AG04450 (cell line): ENCODE measurements around the gene ZNF652. TPM values are rescaled to one million over a fixed set of nuclear protein-coding genes. Genes with fewer than 3 reads are reported as not detected.

Experiments used
- CTCF ChIA-PET: fragments of 300-600, 350-600 bp; formaldehyde crosslinking; extraction: SDS; loops from one replicate; lab custom pipeline; 2022; ENCODE audit warnings: antibody characterized with exemption, inconsistent platforms; lab: Charles Lee
- POLR2A ChIA-PET: fragments of 350-600 bp; formaldehyde crosslinking; extraction: SDS; loops from one replicate; lab custom pipeline; 2021; ENCODE audit warnings: antibody characterized with exemption, inconsistent platforms; lab: Yijun Ruan, JAX
- DNase-seq: peaks from one replicate; pipeline ENCODE4 v3.0.0-alpha.2; 2011; ENCODE audit warnings: low read depth, low spot score
- H3K27ac ChIP-seq: one replicate; pipeline ENCODE4 v1.5.1; 2012; ENCODE audit warnings: low read depth, low read length, control low read depth
- H3K27me3 ChIP-seq: one replicate; pipeline ENCODE4 v1.6.0; 2012; ENCODE audit warnings: low read length; ENCODE audit not compliant: control insufficient read depth, insufficient read depth
- H3K4me3 ChIP-seq: 2 replicates; pipeline ENCODE4 v1.5.1; 2011; ENCODE audit warnings: mild to moderate bottlenecking, low read depth, low read length, control low read depth
- H3K9me3 ChIP-seq: 2 replicates; pipeline ENCODE4 v1.5.1; 2012; ENCODE audit warnings: low read length; ENCODE audit not compliant: control insufficient read depth, insufficient read depth
- polyA plus RNA-seq: library from polyadenylated mRNA; depleted of rRNA; stranded (reverse); fragments of >200 nt; gene quantifications from 2 replicates; pipeline ENCODE4 v1.2.3, GENCODE V29; 2011
- TF ChIP-seq, protein P1 (sequence below): IDR thresholded peaks from 2 replicates; pipeline ENCODE4 v1.5.1; 2011; ENCODE audit warnings: low read depth, low read length, control low read depth, inconsistent platforms

ZNF652 gene
- polyA plus RNA-seq, 1 experiment: 9.0 TPM

- POLR2A ChIA-PET: no interaction called here
- Histone ChIP-seq H3K9me3 (no peaks in the 10 kb centered on the region), H3K27me3 (no peaks in the 10 kb centered on the region), H3K27ac (no peak overlapping the region), H3K4me3 (no peak overlapping the region)
- TF ChIP-seq, protein P1, sequence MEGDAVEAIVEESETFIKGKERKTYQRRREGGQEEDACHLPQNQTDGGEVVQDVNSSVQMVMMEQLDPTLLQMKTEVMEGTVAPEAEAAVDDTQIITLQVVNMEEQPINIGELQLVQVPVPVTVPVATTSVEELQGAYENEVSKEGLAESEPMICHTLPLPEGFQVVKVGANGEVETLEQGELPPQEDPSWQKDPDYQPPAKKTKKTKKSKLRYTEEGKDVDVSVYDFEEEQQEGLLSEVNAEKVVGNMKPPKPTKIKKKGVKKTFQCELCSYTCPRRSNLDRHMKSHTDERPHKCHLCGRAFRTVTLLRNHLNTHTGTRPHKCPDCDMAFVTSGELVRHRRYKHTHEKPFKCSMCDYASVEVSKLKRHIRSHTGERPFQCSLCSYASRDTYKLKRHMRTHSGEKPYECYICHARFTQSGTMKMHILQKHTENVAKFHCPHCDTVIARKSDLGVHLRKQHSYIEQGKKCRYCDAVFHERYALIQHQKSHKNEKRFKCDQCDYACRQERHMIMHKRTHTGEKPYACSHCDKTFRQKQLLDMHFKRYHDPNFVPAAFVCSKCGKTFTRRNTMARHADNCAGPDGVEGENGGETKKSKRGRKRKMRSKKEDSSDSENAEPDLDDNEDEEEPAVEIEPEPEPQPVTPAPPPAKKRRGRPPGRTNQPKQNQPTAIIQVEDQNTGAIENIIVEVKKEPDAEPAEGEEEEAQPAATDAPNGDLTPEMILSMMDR: no peak
- DNase-seq: no peak
- CTCF ChIA-PET: interaction anchor here (0.8 to 1.4 kb wide), 2 partner anchors 14 to 228 kb away, joined by 3 to 4 read pairs; no protein-coding TSS in a partner anchor
Observed at GRCh38 chr17:49327835-49328784, 33.9 kb downstream of the ZNF652 start.

DNA sequence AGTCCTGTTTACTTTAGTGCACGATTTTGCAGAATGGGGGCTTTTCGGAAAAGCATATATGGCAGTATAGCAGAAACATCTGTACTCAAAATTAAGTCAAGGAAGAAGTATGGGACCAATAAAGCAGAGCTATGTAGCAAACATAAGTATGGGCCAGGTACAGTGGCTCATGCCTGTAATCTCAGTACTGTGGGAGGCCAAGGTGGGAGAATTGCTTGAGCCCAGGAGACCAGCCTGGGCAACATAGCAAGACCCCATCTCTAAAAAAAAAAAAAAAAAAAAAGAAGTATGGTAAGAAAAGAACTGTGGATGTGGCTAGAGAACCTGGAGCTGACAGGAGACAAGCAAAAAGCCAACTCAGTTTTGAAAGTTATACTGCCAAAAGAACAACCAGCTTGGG is 36.1 kb downstream of the ZNF652 start:
- POLR2A ChIA-PET: no interaction called here

DNA sequence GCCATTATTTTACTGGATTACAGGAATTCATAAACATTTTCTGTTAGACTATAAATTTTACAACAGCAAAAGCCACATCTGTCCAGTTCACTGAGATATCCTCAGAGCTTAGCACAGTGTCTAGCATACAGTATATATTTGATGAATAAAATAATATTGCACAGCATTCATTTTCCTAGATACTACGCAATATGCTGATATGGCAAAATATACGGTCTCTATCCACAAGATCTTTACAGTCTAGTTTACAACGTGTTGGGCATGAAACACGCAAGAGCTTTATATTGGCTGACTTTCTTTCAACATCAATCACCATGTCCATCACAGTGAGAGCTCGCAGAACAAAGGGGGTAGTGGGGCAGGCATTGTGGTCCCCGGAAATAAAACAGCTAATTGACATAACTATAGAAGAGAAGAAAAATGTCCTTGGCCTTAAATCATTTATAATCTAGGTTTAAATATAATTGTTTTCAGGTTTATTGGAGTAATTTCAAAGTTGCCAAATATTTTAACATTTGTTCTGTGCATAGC is 43.5 kb downstream of the ZNF652 start:
- H3K9me3 ChIP-seq: no peaks in the 10 kb centered on the region
- POLR2A ChIA-PET: no interaction called here
- H3K27me3 ChIP-seq: no peaks in the 10 kb centered on the region
- no peak overlapping the region for H3K27ac ChIP-seq
- TF ChIP-seq, protein P1: no peak
- DNase-seq: no peak
- CTCF ChIA-PET: interaction anchor here (0.7 to 5.7 kb wide), 6 partner anchors 26 to 390 kb away, joined by 3 to 109 read pairs (median 3); no protein-coding TSS in a partner anchor
- H3K4me3 ChIP-seq: no peak overlapping the region

More for the DNA sequence above, 36.1 kb downstream of the ZNF652 start:
- Histone ChIP-seq H3K4me3 (no peak overlapping the region), H3K27me3 (no peaks in the 10 kb centered on the region), H3K9me3 (no peaks in the 10 kb centered on the region), H3K27ac (no peak overlapping the region)
- CTCF ChIA-PET: interaction anchor here (2.7 kb wide), 1 partner anchor 11 kb away, joined by 16 read pairs; no protein-coding TSS in a partner anchor
- no peak for DNase-seq
- TF ChIP-seq, protein P1: no peak

DNA sequence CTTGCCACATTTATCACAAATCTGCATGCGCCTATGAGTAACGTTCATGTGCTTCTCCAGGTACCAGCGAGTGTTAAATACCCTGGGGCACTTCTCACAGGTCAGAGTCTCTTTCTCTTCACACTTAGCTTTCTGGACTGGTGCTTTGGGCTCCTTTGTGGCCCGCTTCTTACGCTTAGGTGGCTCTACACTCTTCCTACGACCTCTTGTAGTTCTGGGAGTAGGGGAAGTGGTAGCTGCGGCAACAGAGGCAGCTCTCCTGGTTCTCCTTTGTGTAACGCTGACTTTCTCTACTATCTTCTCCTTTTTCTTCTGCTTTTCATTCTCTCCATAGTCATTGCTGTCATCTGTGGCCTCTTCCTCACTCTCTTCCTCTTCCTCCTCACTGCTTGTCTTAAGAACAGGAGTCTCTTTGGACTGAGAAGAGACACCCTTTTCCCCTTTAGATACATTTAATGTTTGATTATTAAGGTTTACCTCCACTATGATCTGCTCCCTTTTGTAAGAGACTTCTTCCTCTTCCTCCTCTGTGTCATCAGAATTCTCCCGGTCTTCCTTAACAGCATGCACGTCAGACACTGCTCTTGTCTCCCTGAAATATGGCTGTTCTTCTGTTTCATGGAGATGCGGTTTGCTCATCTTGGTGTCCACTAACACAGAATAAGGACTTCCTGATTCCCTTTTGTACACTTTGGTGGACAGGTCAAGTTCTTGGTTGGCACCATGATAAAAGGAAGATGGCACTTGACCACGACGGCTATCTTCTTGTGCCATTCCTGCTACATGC is 45.0 kb downstream of the ZNF652 start:
- DNase-seq: no peak
- ChIA-PET POLR2A (no interaction called here), CTCF (interaction anchor here (1.0 to 5.7 kb wide), 5 partner anchors 37 to 239 kb away, joined by 3 to 109 read pairs (median 4); no protein-coding TSS in a partner anchor)
- H3K9me3 ChIP-seq: no peaks in the 10 kb centered on the region
- no peaks in the 10 kb centered on the region for H3K27me3 ChIP-seq
- TF ChIP-seq, protein P1: no peak
- no peak overlapping the region for H3K27ac ChIP-seq
- H3K4me3 ChIP-seq: no peak overlapping the region
